ENCODE measurements around the gene DAD1.
"Not testable (repeated sequence)": the region's sequence is repeated elsewhere in the genome, so short reads cannot be mapped to it uniquely, and the experiment has no call there.

Gene DAD1

GRCh38 chr14:22598099-22598895, 9.3 kb upstream of the DAD1 start, which contains the start of gene ABHD4:
Gene ABHD4, plus strand, starts transcription at chr14:22598300. Its CDS starts 7 bp downstream, at chr14:22598307.
- peak; percentile 55 to 68 for DNase-seq

GRCh38 chr14:22597771-22598098, 8.7 kb upstream of the DAD1 start:
- DNase-seq = no peak

- no peak for DNase-seq
Measured at GRCh38 chr14:22597265-22597664, 8.2 kb upstream of the DAD1 start.

- no peak for DNase-seq
Measured at GRCh38 chr14:22596354-22596879, 7.4 kb upstream of the DAD1 start.

- DNase-seq = no peak
Measured at GRCh38 chr14:22594156-22594716, 5.2 kb upstream of the DAD1 start.

GRCh38 chr14:22593601-22594000, 4.6 kb upstream of the DAD1 start:
- no peak for DNase-seq

- DNase-seq = no peak
Measured at GRCh38 chr14:22593189-22593588, 4.2 kb upstream of the DAD1 start.

GRCh38 chr14:22588526-22589095, 413 bp downstream of the DAD1 start:
- DNase-seq = peak; percentile 4 to 18

GRCh38 chr14:22587677-22588422, 1.2 kb downstream of the DAD1 start:
- DNase-seq = not testable (repeated sequence)

- no peak for DNase-seq
Measured at GRCh38 chr14:22587247-22587646, 1.8 kb downstream of the DAD1 start.

GRCh38 chr14:22583994-22584393, 5.0 kb downstream of the DAD1 start:
- DNase-seq = no peak

- DNase-seq = no peak
Measured at GRCh38 chr14:22580625-22581024, 8.4 kb downstream of the DAD1 start.

GRCh38 chr14:22579881-22580280, 9.1 kb downstream of the DAD1 start:
- DNase-seq = no peak

- DNase-seq = no peak
Measured at GRCh38 chr14:22579236-22579635, 9.8 kb downstream of the DAD1 start.

- DNase-seq = no peak
Measured at GRCh38 chr14:22577334-22577908, 11.6 kb downstream of the DAD1 start.

- DNase-seq = peak; percentile 20 to 32
Measured at GRCh38 chr14:22573804-22574203, 15.2 kb downstream of the DAD1 start.

- no peak for DNase-seq
Measured at GRCh38 chr14:22572562-22573058, 16.4 kb downstream of the DAD1 start.

GRCh38 chr14:22570132-22570949, 18.7 kb downstream of the DAD1 start:
- DNase-seq = peak; percentile 51 to 90

GRCh38 chr14:22569737-22570131, 19.3 kb downstream of the DAD1 start:
- DNase-seq = no peak

GRCh38 chr14:22569106-22569736, 19.8 kb downstream of the DAD1 start:
- no peak for DNase-seq

- DNase-seq = no peak
Measured at GRCh38 chr14:22567437-22567836, 21.6 kb downstream of the DAD1 start.

All from inflammatory macrophage treated with lipopolysaccharide for 1 hour (primary cell).